IPS-NIHi7 (cell line): ENCODE measurements around the gene SPC25.
"Not testable (repeated sequence)": the region's sequence is repeated elsewhere in the genome, so short reads cannot be mapped to it uniquely, and the experiment has no call there.

Source experiments
- DNase-seq: peaks from one replicate; pipeline ENCODE4 v3.0.0; 2012; ENCODE audit warnings: mixed read lengths; ENCODE audit errors: extremely low spot score

Gene SPC25

GRCh38 chr2:168890006-168890782 lies at the start of gene SPC25:
SPC25 (minus strand) TSS chr2:168890430; CDS start chr2:168889519, 911 bp downstream.
- peak; percentile 97 for DNase-seq

DNA sequence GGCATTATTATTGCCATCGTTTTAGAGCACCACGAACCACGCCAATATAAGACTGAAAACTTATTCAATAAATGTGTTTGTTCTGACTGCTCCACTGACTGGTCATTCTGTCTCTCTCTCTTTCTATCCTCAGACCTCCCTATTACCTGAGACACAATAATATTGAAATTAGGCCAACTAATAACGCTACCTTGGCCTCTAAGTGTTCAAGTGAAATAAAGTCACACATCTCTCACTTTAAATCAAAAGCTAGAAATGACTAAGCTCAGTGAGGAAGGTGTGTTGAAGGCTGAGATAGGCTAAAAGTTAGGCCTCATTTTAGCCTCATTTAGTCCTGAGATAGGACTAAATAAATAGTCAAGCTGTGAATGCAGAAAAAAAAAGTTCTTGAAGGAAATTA lies 49.7 kb upstream of the SPC25 start:
- no peak for DNase-seq

DNA sequence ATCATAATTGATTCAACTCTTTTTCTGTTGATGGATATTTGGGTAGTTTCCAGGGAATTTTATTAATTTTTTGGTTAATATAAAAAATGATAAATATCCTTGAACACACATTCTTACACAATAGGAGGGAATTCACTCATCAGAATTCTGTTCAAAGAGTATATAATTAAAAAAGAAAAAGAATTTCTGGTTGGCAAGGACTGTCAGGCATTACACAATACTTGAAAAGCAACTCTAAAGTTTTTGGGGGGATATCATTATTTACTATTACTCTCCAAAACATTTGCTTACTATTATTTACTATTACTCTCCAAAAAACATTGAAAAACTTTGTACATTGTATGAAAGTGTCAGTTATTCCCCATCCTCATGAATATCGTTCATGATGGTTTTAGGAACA lies 48.8 kb upstream of the SPC25 start:
- DNase-seq = no peak

GRCh38 chr2:168935810-168936581 lies 45.8 kb upstream of the SPC25 start:
- no peak for DNase-seq

GRCh38 chr2:168934826-168935225 lies 44.6 kb upstream of the SPC25 start:
- DNase-seq = no peak

GRCh38 chr2:168932174-168932573 lies 41.9 kb upstream of the SPC25 start:
- not testable (repeated sequence) for DNase-seq

DNA sequence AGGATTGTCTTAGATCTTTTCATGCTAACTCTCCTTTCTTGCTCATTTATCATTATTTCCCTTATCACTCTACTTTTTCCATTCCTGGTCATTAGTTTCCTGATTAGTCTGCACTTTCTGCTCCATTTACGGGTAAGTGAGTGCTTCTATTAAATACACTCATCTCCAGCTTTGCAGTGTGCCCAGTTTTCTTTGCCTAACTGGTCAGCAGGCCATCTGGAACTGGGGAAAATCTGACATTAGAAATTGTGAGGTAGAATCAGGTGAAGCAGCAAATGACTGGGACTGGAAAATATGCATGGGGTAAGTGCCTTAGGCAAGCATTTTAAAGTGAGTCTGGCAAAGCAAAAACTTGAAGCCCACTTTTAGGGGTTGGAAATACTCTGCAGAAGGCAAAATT lies 40.0 kb upstream of the SPC25 start:
- no peak for DNase-seq

DNA sequence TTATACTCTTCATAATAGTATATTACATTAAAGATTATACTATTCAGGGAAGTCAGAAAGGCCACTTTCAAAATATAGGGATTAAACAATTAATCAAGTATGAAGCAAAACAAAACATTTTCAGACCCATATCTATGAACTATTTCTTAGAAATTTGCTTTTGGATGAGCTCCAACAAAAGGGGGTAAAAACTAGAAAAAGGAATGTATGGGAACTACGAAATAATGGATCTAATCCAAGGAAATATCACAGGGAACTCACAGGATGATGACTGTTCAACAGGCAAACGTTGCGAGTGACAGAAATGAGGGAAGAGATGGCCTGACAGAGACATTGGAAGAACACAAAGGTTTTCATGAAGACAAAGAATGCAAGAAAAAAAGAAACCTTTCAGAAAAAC lies 38.8 kb upstream of the SPC25 start:
- DNase-seq = no peak

GRCh38 chr2:168928113-168928831 lies 38.0 kb upstream of the SPC25 start:
- DNase-seq = no peak

DNA sequence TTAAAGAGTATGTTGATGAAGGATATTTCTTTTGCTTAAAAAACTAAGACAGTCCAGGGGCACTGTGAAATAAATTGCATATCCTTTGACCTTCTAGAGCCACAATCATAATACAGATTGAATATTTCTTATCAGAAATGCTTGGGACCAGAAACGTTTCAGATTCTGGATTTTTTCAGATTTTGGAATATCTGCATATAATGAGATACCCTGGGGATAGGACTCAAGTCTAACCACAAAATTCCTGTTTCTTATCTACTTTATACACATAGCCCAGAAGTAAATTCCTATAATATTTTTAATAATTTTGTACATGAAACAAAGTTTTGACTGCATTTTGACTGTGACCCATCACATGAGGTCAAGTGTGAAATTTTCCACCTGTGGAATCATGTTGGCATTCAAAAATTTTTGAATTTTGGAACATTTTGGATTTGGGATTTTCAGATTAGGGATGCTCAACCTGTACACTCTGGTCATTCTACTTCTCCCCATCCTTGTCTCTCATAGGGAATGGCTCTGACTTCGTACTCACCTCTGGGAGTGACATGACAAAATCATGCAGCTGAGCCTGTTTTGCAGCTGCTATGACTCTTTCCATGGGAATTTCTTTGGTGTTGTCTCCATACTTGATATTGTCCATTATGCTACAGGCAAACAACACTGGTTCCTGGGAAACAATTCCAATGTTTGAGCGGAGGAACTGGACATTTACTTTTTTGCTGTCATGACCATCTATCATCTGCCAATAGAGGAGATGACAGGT lies 36.6 kb upstream of the SPC25 start:
- DNase-seq = no peak

- peak; percentile 24 for DNase-seq
Measured at GRCh38 chr2:168920504-168921157, 30.4 kb upstream of the SPC25 start.

DNA sequence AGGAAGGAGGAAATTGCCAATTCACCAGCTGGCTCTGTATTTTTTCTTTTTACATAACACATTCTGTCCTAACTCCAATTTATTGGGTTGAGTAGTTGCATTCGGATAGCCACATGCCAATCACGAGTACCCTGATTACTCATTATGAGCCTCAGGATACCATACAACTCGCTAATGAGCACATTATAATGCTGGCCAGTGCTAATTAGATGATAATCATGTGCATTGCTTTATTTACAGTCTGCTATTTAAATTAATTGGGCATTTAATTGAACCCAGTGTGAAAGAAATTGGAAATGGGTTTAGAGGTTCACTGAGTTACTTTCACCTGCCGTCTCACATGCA lies 26.1 kb upstream of the SPC25 start:
- DNase-seq = no peak

DNA sequence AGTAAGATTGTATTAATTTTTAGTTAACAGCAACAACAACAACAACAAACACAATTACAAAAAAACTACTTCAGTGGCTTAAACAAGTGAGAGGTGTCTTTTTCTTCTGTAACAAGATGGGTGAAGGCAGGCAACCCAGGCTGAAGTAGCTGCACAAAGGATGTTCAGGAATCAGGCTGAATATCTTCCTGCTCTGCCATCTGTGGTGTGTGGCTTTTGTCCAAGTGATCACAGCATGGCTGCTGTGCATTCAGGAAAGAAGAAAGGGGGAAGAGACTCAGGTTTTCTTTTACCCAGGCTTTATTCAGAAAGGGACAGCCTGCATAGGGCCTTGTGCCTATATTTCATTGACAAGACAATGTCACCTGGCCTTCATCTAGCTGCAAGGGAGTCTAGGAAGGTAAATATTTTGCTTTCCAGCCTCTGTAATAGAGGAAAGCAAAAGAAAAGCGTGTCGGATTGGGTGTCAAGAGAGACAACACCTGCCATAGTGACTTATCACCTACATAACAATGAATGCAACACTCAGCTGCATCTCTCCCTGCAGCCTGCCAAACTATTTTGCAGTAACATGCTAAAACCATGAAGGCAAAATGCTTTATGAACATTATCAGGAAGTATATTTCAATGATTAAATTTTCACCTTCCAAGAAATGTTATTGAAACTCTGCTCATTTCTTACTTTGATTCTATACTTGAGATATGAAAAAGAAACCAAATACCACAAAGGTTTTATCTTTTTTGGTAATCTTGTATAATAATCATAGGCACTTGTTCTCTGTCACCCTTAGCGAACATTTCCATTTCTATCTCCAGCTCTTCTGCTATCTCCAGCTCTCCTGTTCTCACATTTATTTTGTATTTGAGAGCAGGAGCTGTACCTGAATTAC lies 25.5 kb upstream of the SPC25 start:
- no peak for DNase-seq

DNA sequence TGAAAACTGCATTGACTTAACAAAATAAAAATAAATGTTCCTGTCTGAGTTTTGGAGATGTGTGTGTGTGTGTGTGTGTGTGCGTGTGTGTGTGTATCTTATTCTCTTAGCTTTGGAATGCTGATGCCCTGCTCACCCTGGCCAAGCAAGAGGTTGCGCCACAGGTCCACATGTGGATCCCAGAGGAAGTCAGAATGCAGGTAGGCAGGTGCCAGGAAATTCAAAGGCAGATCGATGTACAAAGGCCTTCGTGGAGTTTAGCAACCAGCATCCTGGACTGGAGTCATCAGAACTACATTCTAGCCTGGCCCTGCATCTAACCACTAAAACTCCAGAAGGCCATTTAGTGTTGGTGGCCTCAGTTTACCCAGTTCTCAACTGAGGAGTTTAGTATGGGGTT lies 23.3 kb upstream of the SPC25 start:
- no peak for DNase-seq

DNA sequence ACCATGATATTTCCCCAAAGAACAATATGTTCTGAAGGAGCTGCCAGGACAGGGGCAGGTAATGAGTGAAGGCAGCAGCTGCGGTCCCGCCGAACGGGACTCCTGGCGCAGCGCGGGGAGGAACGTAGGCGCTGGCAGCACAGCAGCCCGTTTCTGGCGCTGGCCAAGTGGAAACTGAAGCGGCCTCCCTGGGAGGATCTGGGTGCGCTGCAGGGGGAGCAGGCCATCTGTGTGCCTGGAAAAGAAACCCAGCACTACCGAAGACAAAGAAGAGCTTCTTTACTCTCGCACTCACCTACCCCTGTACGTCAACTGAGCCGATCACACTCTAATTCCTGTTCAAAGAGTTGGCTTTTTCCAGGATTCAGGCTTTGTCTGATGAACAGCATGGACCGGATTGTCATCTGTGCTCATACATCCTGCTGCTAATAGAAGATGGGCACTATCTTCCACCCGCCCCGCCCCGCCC lies 22.7 kb upstream of the SPC25 start:
- DNase-seq = peak; percentile 54

DNA sequence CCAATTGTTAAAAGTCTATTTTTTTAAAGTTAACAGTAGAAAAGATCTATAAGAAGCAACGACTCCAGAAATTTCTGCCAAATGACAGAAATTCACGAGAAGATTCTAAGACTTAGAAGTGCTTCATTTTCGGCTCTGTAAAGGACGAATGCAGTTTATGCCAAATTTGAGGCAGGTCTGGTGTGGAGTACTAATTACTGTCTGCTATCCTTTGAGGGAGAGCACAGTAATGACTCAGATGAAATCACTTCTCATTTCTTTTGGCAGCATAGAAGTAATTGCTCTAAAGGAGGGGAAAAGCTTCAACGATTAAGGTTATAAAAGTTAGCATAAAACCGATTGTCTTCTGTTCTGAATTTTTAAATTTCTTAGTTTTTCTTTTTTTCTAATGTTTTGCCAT lies 22.2 kb upstream of the SPC25 start:
- no peak for DNase-seq

- DNase-seq = no peak
Measured at GRCh38 chr2:168910330-168910729, 20.1 kb upstream of the SPC25 start.

- DNase-seq = peak; percentile 50
Measured at GRCh38 chr2:168907940-168908662, 17.9 kb upstream of the SPC25 start.

DNA sequence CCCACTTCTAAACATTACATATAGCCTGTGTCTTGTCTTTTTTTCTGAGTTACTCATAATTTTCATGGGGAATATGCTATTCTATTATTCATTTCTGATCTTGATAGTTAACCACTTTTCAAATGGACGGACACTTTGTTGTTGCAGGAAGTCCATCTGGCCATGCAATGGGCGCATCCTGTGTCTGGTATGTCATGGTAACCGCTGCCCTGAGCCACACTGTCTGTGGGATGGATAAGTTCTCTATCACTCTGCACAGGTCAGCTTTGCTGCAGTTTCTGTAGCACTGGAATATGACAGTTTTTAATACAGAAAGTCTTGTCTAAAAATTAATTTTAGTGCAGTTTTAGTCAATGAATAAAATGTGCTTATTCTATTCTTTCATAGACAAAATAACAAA lies 14.1 kb upstream of the SPC25 start:
- DNase-seq = no peak

GRCh38 chr2:168903888-168904287 lies 13.7 kb upstream of the SPC25 start:
- DNase-seq = no peak
